Activated CD4-positive, CD25-positive, alpha-beta regulatory T cell (primary cell): ENCODE results near the gene TP53I3.
"Not testable (repeated sequence)": the region's sequence is repeated elsewhere in the genome, so short reads cannot be mapped to it uniquely, and the experiment has no call there.

ENCODE experiments used
- DNase-seq, 4 experiments: peaks; one replicate each; lab custom pipeline; 2025; lab: John Stamatoyannopoulos, UW

TP53I3 gene, protein sequence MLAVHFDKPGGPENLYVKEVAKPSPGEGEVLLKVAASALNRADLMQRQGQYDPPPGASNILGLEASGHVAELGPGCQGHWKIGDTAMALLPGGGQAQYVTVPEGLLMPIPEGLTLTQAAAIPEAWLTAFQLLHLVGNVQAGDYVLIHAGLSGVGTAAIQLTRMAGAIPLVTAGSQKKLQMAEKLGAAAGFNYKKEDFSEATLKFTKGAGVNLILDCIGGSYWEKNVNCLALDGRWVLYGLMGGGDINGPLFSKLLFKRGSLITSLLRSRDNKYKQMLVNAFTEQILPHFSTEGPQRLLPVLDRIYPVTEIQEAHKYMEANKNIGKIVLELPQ

GRCh38 chr2:24084386-24085199 lies at the start of gene TP53I3:
Gene TP53I3, minus strand, starts transcription at chr2:24084834. Its CDS starts 508 bp downstream, at chr2:24084326.
- DNase-seq, result peak; percentile 63 to 76 (median 71)

- no peak for DNase-seq
Observed at GRCh38 chr2:24132543-24132942, 47.9 kb upstream of the TP53I3 start.

GRCh38 chr2:24125956-24126355 lies 41.3 kb upstream of the TP53I3 start:
- DNase-seq, result no peak

DNA sequence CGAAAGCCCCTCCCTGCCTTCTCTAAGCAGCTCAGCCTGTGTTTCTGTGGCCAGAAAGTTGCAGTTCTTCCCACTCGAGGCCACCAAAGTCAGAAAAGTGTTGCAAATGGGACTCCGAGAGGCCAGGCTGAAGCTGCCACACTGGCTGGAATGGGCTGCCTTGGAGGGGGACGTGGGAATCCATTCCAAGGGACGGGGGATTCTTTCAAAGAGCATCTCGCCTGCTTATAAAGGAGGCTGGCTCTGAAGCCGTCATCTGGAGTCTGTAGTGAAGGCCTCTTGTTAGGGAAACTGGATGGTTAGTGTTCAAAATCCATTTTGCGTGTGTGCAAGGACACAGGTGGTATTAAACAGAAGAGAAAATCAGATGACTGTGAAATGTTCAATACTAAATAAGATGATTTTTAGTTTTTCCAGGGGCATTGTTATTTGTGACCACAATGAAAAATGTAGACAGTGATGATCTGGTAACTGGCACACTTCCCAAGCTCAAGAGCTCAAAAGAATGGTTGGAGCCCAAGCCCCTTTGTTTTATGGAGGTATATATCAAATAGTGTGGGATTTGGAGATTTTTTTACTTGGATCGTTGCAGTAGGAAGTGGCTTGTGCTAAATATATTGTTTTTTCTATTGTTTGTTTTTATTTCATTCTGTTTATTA lies 39.4 kb upstream of the TP53I3 start:
- DNase-seq, result no peak

- DNase-seq, result peak; percentile 12 to 34 (median 21)
Observed at GRCh38 chr2:24123195-24123921, 38.7 kb upstream of the TP53I3 start, which contains the start of the genes FAM228B and PFN4. Gene FAM228B, plus strand, starts transcription at chr2:24123469. Its CDS starts 893 bp downstream, at chr2:24124362. Gene PFN4, minus strand, starts transcription at chr2:24123334. Its CDS starts 799 bp downstream, at chr2:24122535.

DNA sequence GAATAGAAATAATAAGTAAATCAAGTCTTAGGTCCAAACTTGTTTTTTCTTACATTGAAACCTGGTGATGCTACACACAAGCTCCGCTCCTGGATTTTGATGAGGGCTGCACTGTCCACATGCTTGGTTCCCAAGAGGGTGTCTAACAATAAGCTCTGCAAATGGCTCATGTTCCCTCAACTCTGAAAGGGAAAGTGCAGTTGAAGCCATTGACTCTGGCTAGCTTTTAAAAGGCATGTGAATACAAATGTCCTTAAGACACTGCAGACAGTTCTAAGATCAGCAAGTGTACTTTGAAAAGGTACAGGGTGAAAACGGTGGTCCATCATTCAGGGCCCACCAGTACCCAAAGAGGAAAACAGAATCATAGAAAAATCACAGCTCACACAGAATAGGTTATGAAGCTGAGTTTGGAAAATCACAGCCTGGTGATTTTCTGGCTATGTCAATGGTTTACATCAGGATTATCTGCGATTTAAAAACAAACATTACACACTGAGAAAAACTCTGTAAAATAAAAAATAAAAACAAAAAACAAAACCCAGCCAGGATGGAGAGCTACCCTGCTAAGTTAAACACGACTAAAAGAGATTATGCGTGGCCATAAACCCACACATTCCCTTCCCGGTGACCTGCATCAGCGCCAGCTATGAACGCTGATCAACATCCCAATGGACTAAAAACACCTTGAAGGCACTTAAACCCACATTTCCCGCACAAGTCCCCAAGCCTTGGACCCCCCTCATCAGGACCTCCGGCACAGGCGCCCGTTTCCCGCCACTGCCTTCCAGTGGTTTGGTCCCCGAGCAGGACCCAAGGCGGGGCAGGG lies 37.9 kb upstream of the TP53I3 start:
- DNase-seq, result no peak

DNA sequence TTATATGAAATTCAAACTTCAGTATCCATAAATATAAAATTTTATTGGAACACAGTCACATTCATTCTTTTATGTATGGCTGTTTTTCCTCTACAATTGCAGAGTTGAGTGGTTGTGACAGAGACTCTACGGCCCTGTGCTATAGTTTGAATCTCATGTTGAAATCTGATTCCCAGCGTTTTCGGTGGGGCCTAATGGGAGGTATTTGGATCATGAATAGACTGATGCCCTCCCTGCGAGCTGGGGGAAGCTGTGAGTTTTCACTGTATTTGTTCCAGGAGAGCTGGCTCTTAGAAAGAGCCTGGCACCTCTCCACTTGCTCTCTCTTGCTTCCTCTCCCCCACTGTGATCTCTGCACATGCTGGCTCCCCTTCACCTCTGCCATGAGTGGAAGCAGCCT lies 36.8 kb upstream of the TP53I3 start:
- DNase-seq, result no peak

- DNase-seq, result no peak
Observed at GRCh38 chr2:24121066-24121465, 36.4 kb upstream of the TP53I3 start.

- no peak for DNase-seq
Observed at GRCh38 chr2:24117902-24118301, 33.3 kb upstream of the TP53I3 start.

DNA sequence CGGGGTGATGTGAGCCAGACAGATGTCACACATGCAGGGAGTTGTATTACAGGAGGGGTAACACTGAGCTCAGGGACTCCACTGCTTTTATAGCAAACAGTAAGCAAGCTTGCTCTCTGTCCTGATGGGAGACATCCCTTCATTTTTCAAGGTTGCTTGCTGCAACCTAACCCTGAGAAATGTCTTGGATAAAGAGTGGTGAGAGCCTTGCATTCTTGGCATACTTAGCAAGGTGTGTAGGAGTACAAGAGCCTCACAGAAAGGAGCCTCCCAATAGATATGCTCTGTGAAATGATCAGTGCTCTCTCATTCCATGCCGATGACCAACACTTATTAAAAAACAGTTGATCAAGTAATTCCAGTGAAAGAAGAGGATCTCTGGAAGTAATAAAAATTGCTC lies 30.4 kb upstream of the TP53I3 start:
- DNase-seq, result no peak

GRCh38 chr2:24111407-24111901 lies 26.8 kb upstream of the TP53I3 start:
- no peak for DNase-seq

GRCh38 chr2:24110660-24111303 lies 26.1 kb upstream of the TP53I3 start:
- DNase-seq, result no peak

GRCh38 chr2:24109431-24109830 lies 24.8 kb upstream of the TP53I3 start:
- DNase-seq, result not testable (repeated sequence)

DNA sequence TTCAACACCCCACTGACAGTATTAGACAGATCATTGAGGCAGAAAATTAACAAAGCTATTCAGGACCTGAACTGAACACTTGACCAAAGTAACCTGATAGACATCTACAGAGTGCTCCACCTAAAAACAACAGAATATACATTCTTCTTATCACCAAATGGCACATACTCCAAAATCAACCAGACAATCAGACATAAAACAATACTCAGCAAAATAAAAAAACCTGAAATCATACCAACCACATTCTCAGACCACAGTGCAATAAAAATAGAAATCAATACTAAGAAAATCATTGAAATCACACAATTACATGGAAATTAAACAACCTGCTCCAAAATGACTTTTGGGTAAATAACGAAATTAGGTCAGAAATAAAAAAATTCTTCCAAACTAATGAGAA lies 22.7 kb upstream of the TP53I3 start:
- DNase-seq, result no peak

- no peak for DNase-seq
Observed at GRCh38 chr2:24106786-24107185, 22.2 kb upstream of the TP53I3 start.

GRCh38 chr2:24105816-24106215 lies 21.2 kb upstream of the TP53I3 start:
- no peak for DNase-seq

DNA sequence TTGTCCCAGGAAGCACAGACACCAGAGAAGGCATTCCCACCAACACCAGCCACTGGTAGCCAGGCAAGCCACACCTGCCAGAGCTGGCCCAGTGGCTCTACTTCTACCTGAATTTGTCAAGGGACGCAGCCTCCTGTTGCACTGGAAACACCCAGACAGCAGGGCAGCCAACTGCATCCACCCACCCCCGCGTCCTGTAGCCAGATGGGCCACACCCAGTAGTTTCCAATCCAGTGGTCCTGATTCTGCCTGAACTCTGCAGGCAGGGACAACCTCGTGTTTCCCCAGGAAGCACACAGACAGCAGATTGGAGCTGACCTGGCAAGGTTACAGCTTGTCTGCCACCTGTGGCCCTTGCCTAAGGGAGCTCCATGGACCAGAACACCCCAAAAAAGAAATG lies 20.3 kb upstream of the TP53I3 start:
- DNase-seq, result no peak

GRCh38 chr2:24104110-24104650 lies 19.5 kb upstream of the TP53I3 start:
- DNase-seq, result no peak

DNA sequence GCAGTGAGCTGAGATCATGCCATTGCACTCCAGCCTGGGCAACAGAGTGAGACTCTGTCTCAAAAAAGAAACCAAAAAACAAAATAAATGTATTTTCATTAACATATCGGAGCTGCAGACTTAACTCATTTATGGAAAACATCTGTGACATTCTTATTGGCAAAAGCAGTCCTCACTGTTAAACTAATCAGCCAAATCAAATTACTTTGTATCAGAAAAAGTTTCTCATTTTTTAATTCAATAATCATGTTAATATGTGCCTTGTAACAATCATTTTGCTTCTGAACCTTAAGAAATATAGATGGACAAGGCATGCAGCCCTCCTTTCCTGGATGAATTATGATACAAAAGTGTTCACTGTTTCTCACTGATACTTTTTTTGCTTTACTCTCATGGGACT lies 18.0 kb upstream of the TP53I3 start:
- DNase-seq, result no peak

- no peak for DNase-seq
Observed at GRCh38 chr2:24101992-24102391, 17.4 kb upstream of the TP53I3 start.
